CD4-positive, alpha-beta T cell treated with Interleukin-4 for 4 hours (primary cell): ENCODE data around the gene LRIG2.
"Not testable (repeated sequence)": the region's sequence is repeated elsewhere in the genome, so short reads cannot be mapped to it uniquely, and the experiment has no call there.

Source experiments
- DNase-seq: peaks from one replicate; pipeline ENCODE4 v3.0.0-alpha.2; 2020

The LRIG2 gene

DNA sequence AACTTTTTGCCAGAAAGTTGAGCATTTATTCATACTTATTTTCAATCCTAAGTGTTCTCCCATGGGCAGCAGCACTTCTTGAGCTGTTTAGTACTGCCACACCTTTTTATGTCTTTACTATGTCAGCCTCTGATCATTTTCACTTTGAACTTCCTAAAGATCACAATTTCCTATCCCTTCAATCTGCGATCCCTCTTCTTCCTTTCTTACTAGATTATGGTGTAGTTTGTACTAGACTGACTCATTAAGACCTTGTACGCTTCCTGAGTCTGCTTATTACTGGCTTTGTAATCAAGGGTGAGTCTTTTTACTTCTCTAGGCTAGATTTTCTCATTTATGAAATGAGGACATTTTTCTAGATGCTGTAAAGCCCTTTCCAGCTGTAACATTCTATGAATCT is 55.1 kb downstream of the LRIG2 start:
- DNase-seq, result no peak

DNA sequence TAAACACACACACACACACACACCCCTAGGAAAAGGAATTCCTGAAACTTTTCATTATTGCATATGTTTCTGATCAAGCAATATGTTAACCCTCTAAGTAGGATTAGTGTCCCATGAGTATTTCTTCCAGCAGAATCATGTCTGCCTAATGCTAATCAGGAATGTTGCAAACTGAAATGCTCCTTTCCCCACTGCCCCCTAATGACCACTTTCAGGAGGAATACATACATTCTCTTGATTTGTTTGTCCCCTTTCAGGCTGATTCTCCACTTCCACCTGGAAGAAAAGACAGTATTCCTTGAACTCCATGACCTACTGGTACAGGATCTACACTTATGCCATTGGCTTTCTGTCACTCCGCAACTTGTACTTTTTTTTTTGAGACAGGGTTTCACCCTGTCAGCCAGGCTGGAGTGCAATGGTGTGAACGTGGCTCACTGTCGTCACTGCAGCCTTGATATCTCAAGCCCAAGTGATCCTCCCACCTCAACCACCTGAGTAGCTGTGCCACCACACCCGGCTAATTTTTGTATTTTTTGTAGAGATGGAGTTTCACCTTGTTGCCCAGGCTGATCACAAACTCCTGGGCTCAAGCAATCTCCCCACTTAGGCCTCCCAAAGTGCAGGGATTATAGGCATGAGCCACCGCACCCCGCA is 56.7 kb downstream of the LRIG2 start:
- no peak for DNase-seq

DNA sequence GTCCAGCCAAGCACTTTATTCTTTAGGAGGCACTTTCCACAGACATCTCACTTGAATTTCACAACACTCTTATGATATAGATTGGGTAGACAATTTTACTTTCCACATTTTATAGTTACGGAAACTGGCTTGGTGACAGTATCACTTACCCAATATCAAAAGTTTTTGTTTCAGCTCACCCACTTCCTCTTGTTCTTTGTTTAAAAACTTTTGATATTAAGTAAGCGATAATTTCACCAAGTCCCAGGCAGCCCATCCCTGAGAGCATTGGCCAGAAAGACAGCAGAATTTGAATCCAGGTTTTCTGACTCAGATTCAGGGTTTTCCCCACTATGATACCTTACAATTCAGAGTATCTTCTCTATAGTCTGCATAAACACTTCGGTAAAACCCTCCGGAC is 60.0 kb downstream of the LRIG2 start:
- DNase-seq, result no peak

DNA sequence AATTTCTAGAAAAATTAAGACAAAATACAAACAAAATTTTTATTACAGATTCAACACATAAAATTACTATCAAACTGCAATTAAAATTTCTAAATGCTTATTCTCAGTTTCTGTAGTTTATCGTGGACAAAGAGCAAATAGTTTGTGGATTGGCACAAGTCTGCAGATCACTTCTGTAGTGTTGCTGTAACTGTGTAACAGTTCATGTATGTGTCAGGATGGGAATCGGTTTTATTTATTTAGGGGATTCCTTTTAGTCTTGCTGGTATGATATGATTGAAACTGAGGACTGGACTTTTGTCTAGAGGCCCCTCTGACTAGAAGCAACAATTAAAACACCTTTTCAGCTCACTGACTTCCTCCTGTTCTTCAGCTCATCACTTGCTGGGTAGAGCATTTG is 60.8 kb downstream of the LRIG2 start:
- DNase-seq, result no peak

DNA sequence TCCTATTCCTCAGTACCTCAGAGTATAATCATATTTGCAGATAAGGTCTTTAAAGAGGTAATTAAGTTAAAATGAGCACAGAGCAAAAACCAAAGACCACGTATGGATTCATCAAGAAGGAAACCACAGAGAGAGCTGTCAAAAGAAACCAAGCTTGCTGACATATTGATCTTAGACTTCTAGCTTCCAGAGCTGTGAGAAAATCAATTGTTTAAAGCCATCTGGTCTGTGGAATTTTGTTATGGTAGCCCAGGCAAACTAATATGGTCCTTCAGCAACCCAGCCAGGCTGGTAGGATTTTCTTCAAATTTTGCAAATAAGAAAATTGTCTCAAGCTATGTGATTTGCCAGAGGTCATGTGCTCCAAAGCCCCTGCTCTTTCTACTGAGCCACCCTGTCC is 62.5 kb downstream of the LRIG2 start:
- no peak for DNase-seq

GRCh38 chr1:113136476-113136875 is 63.5 kb downstream of the LRIG2 start:
- DNase-seq, result no peak

DNA sequence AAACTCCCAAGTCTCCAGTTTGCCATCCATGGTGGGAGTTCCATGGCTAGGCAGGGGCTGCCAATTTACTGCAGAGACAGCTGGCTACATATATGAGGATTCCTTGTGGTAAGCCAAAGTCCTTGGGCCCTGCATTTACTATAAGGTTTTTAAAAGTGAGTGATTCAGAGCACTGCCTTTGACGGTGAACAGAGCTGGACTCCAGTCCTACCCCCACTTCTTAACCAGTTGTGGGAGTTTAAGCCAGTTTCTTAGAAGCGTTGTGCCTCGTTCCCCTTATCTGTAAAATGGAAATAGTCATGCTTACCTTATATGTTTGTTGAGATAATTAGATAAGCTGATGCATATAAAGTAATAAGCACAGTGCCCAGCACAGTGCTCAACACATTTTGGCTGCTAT is 64.6 kb downstream of the LRIG2 start:
- DNase-seq, result no peak

DNA sequence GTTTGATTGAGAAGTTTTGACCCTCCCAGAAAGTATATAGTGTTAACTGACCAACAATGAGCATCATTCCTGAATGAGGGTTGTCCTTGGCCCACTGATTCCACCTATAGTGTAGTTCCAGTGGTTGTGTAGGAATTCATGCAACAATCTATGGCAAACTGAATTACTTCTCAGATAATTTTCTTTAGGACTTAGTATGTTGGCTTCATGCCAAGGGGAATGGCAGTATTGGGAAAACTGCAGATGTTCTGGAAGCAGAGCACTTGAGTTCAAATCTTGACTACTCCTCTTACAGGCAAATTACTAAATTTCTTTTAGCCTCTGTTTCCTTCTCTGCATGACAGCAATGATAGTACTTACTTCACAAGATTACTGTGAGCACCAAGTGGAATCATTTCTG is 65.8 kb downstream of the LRIG2 start:
- DNase-seq, result no peak

- no peak for DNase-seq
Observed at GRCh38 chr1:113140176-113140575, 67.2 kb downstream of the LRIG2 start.

GRCh38 chr1:113140588-113141446 is 67.8 kb downstream of the LRIG2 start:
- DNase-seq, result peak; percentile 49

- DNase-seq, result no peak
Observed at GRCh38 chr1:113141650-113142473, 68.9 kb downstream of the LRIG2 start.

DNA sequence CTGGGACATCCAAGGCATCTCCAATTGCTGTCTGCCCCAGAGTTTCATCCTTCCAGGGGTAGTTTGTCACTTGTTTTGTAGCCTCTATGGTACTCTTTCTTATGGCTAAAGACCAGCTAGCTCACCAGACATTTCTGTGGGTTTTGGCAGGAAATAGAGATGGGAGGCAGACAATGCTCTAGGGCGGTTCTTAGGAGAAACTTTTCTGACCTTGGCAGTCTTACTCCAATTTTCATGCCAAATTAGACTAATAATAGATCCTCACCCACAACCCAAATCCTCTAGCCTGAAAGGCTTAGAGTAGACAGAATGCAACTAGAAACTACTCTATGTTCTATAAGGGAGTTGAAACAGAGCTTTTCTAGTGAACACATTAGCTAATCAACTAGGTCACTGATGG is 69.8 kb downstream of the LRIG2 start:
- no peak for DNase-seq

DNA sequence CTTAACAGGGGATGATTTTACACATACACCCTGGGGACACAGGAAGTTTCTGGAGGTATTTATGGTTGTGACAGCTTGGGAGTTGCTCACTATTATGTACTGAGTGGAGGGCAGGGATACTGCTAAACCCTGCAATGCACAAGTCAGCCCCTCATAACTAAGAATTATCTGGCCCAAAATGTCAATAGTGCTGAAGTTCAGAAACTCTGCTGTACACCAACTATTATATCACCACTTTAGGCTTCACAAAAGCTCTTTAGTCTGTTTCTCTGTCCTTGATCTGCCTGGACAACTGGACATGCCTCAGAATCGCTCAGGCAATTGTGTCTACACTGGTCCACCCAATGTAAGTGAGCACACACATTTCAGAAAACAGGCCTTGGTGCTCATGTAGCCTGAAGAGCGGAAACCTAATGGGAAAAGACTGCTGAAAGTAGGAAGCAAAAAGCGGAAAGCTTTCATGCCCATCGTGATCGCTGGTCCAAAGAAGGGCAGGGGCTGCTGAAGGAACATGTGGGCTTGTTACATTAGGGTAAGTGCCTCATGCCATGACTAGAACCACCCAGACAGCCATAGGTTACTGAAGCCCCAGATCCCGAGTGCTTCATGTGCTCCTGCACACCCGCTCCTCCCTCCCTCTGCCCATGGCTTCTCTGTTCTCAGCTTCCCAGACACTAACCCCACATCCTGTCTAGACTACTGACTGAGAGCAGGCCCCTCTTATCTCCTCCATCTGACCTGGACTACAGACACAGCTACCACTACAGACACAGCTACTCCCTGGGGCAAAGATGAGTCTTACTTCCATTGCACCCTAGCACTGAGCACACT is 73.5 kb downstream of the LRIG2 start:
- peak; percentile 31 for DNase-seq

GRCh38 chr1:113147073-113147625 is 74.2 kb downstream of the LRIG2 start:
- no peak for DNase-seq

GRCh38 chr1:113147826-113148225 is 74.8 kb downstream of the LRIG2 start:
- no peak for DNase-seq

- DNase-seq, result not testable (repeated sequence)
Observed at GRCh38 chr1:113150494-113150893, 77.5 kb downstream of the LRIG2 start.

DNA sequence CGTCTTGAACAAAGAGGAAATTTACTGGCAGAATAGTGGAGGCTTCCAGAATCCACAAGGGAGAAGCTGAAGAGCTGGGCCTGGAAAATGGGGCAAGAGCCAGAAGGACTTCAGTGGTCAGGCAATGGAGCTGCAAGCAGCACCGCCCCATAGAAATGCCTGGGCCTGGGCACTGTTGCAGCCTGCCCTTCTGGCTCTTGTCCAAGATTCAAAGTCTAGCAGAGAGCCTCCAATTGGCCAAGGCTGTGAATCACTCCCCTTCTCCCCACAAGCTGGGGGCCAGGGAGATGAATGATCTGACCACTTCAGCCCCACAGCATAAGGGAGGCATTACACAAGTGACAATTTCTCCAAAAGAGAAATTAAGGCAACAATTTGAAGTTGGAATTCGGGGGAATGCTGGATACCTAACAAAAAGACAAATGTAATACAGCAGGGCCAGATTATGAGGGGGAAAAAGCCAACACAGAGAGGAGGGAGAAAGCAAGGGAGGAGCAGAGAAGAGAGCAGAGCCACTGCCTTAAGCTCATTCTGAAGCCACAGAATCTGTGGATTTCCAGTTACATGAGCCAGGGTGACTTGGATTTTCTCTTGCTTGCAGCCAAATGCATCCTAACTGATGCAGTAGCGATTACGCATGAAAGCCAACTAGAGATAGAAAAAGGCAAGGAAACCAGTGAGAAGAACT is 80.3 kb downstream of the LRIG2 start:
- no peak for DNase-seq

DNA sequence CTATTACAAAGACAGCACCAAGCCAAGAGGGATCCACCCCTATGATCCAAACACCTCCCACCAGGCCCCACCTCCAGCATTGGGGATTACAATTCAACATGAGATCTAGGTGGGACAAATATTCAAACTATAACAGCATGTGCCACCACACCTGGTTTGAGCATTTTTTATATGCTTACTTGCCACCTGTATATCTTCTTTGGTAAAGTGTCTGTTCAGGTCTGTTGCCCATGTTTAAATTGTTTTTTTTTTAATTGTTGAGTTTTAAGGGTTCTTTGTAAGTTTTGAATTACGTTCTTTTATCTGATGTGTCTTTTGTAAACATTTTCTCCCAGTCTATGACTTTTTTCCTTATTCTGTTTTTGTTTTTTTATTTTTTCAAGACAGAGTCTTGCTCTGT is 83.4 kb downstream of the LRIG2 start:
- DNase-seq, result no peak

GRCh38 chr1:113158743-113159142 is 85.7 kb downstream of the LRIG2 start:
- DNase-seq, result not testable (repeated sequence)

DNA sequence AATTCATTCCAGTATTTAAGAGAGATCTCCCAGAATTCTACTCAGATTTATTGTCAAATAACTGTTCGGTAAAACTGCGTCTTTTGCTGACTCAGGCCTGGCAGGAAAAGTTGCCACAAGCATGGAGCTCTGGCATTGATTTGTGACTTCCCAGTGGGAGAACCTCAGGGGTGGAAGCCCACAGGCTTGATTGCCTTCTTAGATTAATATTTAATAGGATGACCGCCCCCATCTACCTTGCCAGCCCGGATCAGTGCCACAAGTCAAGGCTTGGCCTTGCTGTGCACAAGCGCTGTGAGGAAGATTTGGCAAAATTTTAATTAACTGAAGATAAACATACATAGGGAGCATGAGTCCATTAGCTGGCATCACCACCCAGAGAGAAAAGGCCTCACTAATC is 93.5 kb downstream of the LRIG2 start:
- no peak for DNase-seq

DNA sequence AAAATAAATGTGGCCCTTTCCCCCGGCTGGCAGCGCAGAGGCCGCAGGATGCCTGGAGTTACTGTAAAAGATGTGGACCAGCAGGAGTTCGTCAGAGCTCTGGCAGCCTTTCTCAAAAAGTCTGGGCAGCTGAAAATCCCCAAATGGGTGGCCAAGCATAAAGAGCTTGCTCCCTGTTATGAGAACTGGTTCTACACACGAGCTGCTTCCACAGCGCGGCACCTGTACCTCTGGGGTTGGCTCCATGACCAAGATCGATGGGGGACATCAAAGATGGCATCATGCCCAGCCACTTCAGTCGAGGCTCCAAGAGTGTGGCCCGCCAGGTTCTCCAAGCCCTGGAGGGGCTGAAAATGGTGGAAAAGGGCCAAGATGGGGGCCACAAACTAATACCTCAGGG is 95.9 kb downstream of the LRIG2 start:
- no peak for DNase-seq

- no peak for DNase-seq
Observed at GRCh38 chr1:113169591-113169990, 96.6 kb downstream of the LRIG2 start.
